DND-41 (cell line): ENCODE results near the gene HNRNPA2B1.

Experiments used
- CTCF ChIP-seq: IDR thresholded peaks from 2 replicates; pipeline ENCODE4 v1.5.1; 2012; ENCODE audit warnings: borderline replicate concordance, low read length, moderate library complexity, mild to moderate bottlenecking; ENCODE audit not compliant: poor library complexity, severe bottlenecking; ENCODE audit errors: extremely low read depth
- EZH2 ChIP-seq: IDR thresholded peaks from 3 replicates; pipeline ENCODE4 v1.6.1; 2012; ENCODE audit warnings: borderline replicate concordance, low read depth, mild to moderate bottlenecking, moderate library complexity, low read length, inconsistent platforms; ENCODE audit not compliant: severe bottlenecking

- TF ChIP-seq CTCF: no peak
- no peak for TF ChIP-seq EZH2
Observed at GRCh38 chr7:26187380-26188205, 13.0 kb downstream of the HNRNPA2B1 start.
